GM12878 (cell line): ENCODE measurements around the gene FBXL7. TPM values are rescaled to one million over a fixed set of nuclear protein-coding genes. Genes with fewer than 3 reads are reported as not detected.

ENCODE experiments used
- ATAC-seq: fragments of 200-7000 bp; cut with Tn5 transposase; 3 replicates; pipeline ENCODE4 v1.9.1; 2020; ENCODE audit warnings: mild to moderate bottlenecking, moderate library complexity
- BruUV-seq: library from RNA; stranded (reverse); fragments of 400-500 nt; replicated peaks from 2 replicates; lab custom pipeline; 2021; lab: Mats Ljungman, UMichigan
- CTCF ChIA-PET: fragments of 300-600 bp; sonication (Branson Sonifier 250); formaldehyde crosslinking; extraction: SDS; loops from one replicate; lab custom pipeline; 2021; ENCODE audit warnings: inconsistent platforms; lab: Yijun Ruan, JAX
- POLR2A ChIA-PET: fragments of 350-600 bp; formaldehyde crosslinking; extraction: SDS; loops from one replicate; lab custom pipeline; 2021; ENCODE audit warnings: inconsistent platforms; lab: Charles Lee
- RAD21 ChIA-PET: fragments of 300-600 bp; sonication (Branson Sonifier 250); formaldehyde crosslinking; loops from one replicate; lab custom pipeline; 2023; ENCODE audit warnings: antibody characterized with exemption; ENCODE audit not compliant: unreplicated experiment; lab: Charles Lee
- SMC1A ChIA-PET: fragments of 300-600 bp; sonication (Branson Sonifier 250); formaldehyde crosslinking; loops from one replicate; lab custom pipeline; 2023; ENCODE audit not compliant: unreplicated experiment, uncharacterized antibody; lab: Charles Lee
- DNase-seq: peaks from one replicate; pipeline ENCODE4 v3.0.0-alpha.2; 2011; ENCODE audit warnings: low read depth, low spot score
- FAIRE-seq: peaks from 3 replicates; lab custom pipeline; 2011; peaks lifted over from hg19 to GRCh38; lab: Jason Lieb, UNC
- H2AFZ ChIP-seq: 2 replicates; pipeline ENCODE4 v1.6.0; 2011; ENCODE audit warnings: low read depth, low read length, control low read depth; ENCODE audit not compliant: control insufficient read depth
- H3K27ac ChIP-seq: 2 replicates; pipeline ENCODE4 v1.5.1; 2011; ENCODE audit warnings: control low read depth; ENCODE audit not compliant: control insufficient read depth, insufficient read depth
- H3K27me3 ChIP-seq, 2 experiments: replicated peaks in 1 of 2; 2 replicates each; pipeline versions ENCODE4 v1.6.0 to v1.6.1; 2011; ENCODE audit warnings: low read length in 1 of 2; ENCODE audit not compliant: control insufficient read depth in 2 of 2, insufficient read depth in 2 of 2
- H3K36me3 ChIP-seq, 2 experiments: 2 replicates each; pipeline ENCODE4 v1.5.1; 2011; ENCODE audit warnings: low read length in 1 of 2; ENCODE audit not compliant: control insufficient read depth in 2 of 2, insufficient read depth in 2 of 2
- H3K4me1 ChIP-seq: 2 replicates; pipeline ENCODE4 v1.6.1; 2011; ENCODE audit warnings: mild to moderate bottlenecking, low read length, moderate library complexity, mixed read lengths; ENCODE audit not compliant: control insufficient read depth, insufficient read depth
- H3K4me2 ChIP-seq: 2 replicates; pipeline ENCODE4 v1.6.0; 2011; ENCODE audit warnings: control low read depth; ENCODE audit not compliant: control insufficient read depth, insufficient read depth
- H3K4me3 ChIP-seq: fragments of 200-600 bp; sonication (generic); 2 replicates; pipeline ENCODE4 v1.5.1; 2016
- H3K79me2 ChIP-seq: 2 replicates; pipeline ENCODE4 v1.6.0; 2011; ENCODE audit warnings: low read length; ENCODE audit not compliant: control insufficient read depth, insufficient read depth
- H3K9ac ChIP-seq: 2 replicates; pipeline ENCODE4 v1.8.0; 2011; ENCODE audit warnings: low read length, control low read depth, mixed read lengths; ENCODE audit not compliant: control insufficient read depth, insufficient read depth
- H3K9me3 ChIP-seq: replicated peaks from 3 replicates; pipeline ENCODE4 v1.5.1; 2011; ENCODE audit warnings: mild to moderate bottlenecking, low read length; ENCODE audit not compliant: control insufficient read depth, insufficient read depth
- H4K20me1 ChIP-seq: 2 replicates; pipeline ENCODE4 v1.6.0; 2011; ENCODE audit not compliant: control insufficient read depth, insufficient read depth
- BCLAF1 ChIP-seq: fragments of 450-650 bp; IDR thresholded peaks from 2 replicates; pipeline ENCODE4 v1.6.1; 2017; ENCODE audit warnings: antibody characterized with exemption, mild to moderate bottlenecking, moderate library complexity
- KDM1A ChIP-seq: fragments of 200-600 bp; sonication (generic); IDR thresholded peaks from 2 replicates; pipeline ENCODE4 v1.6.1; 2016; ENCODE audit warnings: borderline replicate concordance
- MAX ChIP-seq: IDR thresholded peaks from 2 replicates; pipeline ENCODE4 v1.6.1; 2012; ENCODE audit warnings: low read depth, low read length, improper control_type of control experiment
- NFYA ChIP-seq: IDR thresholded peaks from 2 replicates; pipeline ENCODE4 v1.6.1; 2011; ENCODE audit warnings: low read depth, mild to moderate bottlenecking, low read length, improper control_type of control experiment, borderline replicate concordance
- PAX8 ChIP-seq: fragments of 450-650 bp; IDR thresholded peaks from 2 replicates; pipeline ENCODE4 v1.6.1; 2017; ENCODE audit warnings: mild to moderate bottlenecking, moderate library complexity
- PBX3 ChIP-seq: IDR thresholded peaks from 2 replicates; pipeline ENCODE4 v1.6.1; 2011; ENCODE audit warnings: mild to moderate bottlenecking, low read depth, low read length, moderate library complexity; ENCODE audit not compliant: insufficient replicate concordance
- POLR2A ChIP-seq: IDR thresholded peaks from 2 replicates; pipeline ENCODE4 v1.6.1; 2011; ENCODE audit warnings: low read depth, mild to moderate bottlenecking, low read length
- POLR2AphosphoS5 ChIP-seq: IDR thresholded peaks from 2 replicates; pipeline ENCODE4 v1.6.1; 2011; ENCODE audit warnings: mild to moderate bottlenecking, low read length, inconsistent platforms
- RELA ChIP-seq: fragments of 450-650 bp; IDR thresholded peaks from 2 replicates; pipeline ENCODE4 v1.8.0; 2014; ENCODE audit warnings: borderline replicate concordance; ENCODE audit not compliant: partially characterized antibody
- SMC3 ChIP-seq: IDR thresholded peaks from 2 replicates; pipeline ENCODE4 v1.6.1; 2011; ENCODE audit warnings: low read length, improper control_type of control experiment, borderline replicate concordance
- USF1 ChIP-seq: IDR thresholded peaks from 2 replicates; pipeline ENCODE4 v1.6.1; 2011; ENCODE audit warnings: borderline replicate concordance, low read depth, mild to moderate bottlenecking, moderate library complexity, mixed read lengths, low read length; ENCODE audit not compliant: insufficient read depth; ENCODE audit errors: extremely low read length
- YY1 ChIP-seq: IDR thresholded peaks from 2 replicates; pipeline ENCODE4 v1.6.1; 2011; ENCODE audit warnings: low read depth, mild to moderate bottlenecking, low read length
- ZNF622 ChIP-seq: fragments of 450-650 bp; IDR thresholded peaks from 2 replicates; pipeline ENCODE4 v1.6.1; 2017; ENCODE audit warnings: mild to moderate bottlenecking, inconsistent platforms
- ZNF687 ChIP-seq: fragments of 450-650 bp; IDR thresholded peaks from 2 replicates; pipeline ENCODE4 v1.6.1; 2017; ENCODE audit warnings: mild to moderate bottlenecking, moderate library complexity
- ZSCAN29 ChIP-seq: fragments of 450-650 bp; IDR thresholded peaks from 2 replicates; pipeline ENCODE4 v1.6.1; 2017; ENCODE audit warnings: mild to moderate bottlenecking, moderate library complexity
- WGBS: methylation state at CpG from one replicate; pipeline ENCODE4 v1.1.6; 2016; ENCODE audit warnings: low lambda C conversion rate; ENCODE audit not compliant: insufficient replicate concordance, insufficient coverage; ENCODE audit errors: missing lambda C conversion rate; 5-methylcytosine and 5-hydroxymethylcytosine counted together
- in situ Hi-C: fragments of 300-500 bp; cut with MboI; formaldehyde crosslinking; loops from 9 replicates; pipeline ENCODE4 v1.14.3; 2018; ENCODE audit warnings: mixed read lengths
- intact Hi-C: fragments of 100-400 bp; cut with micrococcal nuclease; formaldehyde crosslinking; loops from one replicate; pipeline ENCODE4 v1.14.2; 2022; ENCODE audit not compliant: unreplicated experiment
- polyA plus RNA-seq, 11 experiments: library from polyadenylated mRNA; depleted of rRNA in 4 of 11; unstranded in 6 of 11; stranded (reverse) in 5 of 11; fragments of >200 nt; fragmentation: Nextera tagmentation in 4 of 11; fragmentation: Illumina TruSeq in 1 of 11; extraction: Ambion mirVana in 4 of 11; extraction: Trizol in 1 of 11; gene quantifications; 1 replicate in 1 of 11; 2 replicates in 10 of 11; pipeline versions ENCODE4 v1.2.1 to v1.2.3, GENCODE V29; 2011 to 2016; ENCODE audit warnings: inconsistent platforms in 2 of 11, missing spikeins in 2 of 11, low read depth in 1 of 11
- total RNA-seq, 4 experiments: library from RNA; depleted of rRNA in 3 of 4; stranded (reverse); fragments of >200 nt in 3 of 4; fragmentation: Illumina TruSeq in 1 of 4; extraction: Trizol in 1 of 4; gene quantifications; 2 replicates each; pipeline versions ENCODE4 v1.2.1 to v1.2.3, GENCODE V29; 2013 to 2021

FBXL7 gene
- total and polyA plus RNA-seq, 10 of the 15 experiments (the other 5 are each of a cell fraction or from before 2014, with no cell fraction given): 0.03 to 0.44 (median 0.16) TPM

GRCh38 chr5:15693933-15694332, 194.0 kb downstream of the FBXL7 start (continued):
- TF ChIP-seq PBX3 (no peak), ZNF622 (no peak), PAX8 (no peak)

GRCh38 chr5:15694696-15695214, 194.8 kb downstream of the FBXL7 start:
- Histone ChIP-seq H3K9me3 (no peaks in the 10 kb centered on the region), H3K4me2 (no peak overlapping the region), H4K20me1 (no peaks in the 10 kb centered on the region), H3K9ac (no peak overlapping the region), H3K27me3 (no peaks in the 10 kb centered on the region), H2AFZ (no peak overlapping the region), H3K27ac (no peak overlapping the region), H3K4me3 (no peak overlapping the region), H3K4me1 (no peaks in the 10 kb centered on the region), H3K79me2 (no peaks in the 10 kb centered on the region), H3K36me3 (no peaks in the 10 kb centered on the region)
- POLR2A ChIA-PET: no interaction called here
- SMC1A ChIA-PET: no interaction called here
- WGBS: 2% methylated on average over 2 of the region's 2 CpGs
- CTCF ChIA-PET: interaction anchor here (1.4 kb wide), 1 partner anchor 15 kb away, joined by 3 read pairs; no protein-coding TSS in a partner anchor
- DNase-seq (no peak), ATAC-seq (no peak), FAIRE-seq (no peak)
- no TSS peak for BruUV-seq
- RAD21 ChIA-PET: no interaction called here
- in situ Hi-C loops (no loop called here), intact Hi-C loops (no loop called here)
- TF ChIP-seq YY1 (no peak), KDM1A (no peak), NFYA (no peak), ZNF687 (no peak), POLR2A (no peak), MAX (no peak), RELA (no peak), ZSCAN29 (no peak), BCLAF1 (no peak), POLR2AphosphoS5 (no peak), SMC3 (no peak), USF1 (no peak)
